ENCODE results near the gene RPUSD1. TPM values are rescaled to one million over a fixed set of nuclear protein-coding genes. Genes with fewer than 3 reads are reported as not detected.
"Not testable (repeated sequence)": the region's sequence is repeated elsewhere in the genome, so short reads cannot be mapped to it uniquely, and the experiment has no call there.

Gene RPUSD1
- total RNA-seq, 1 experiment from 2014 or later: 69.3 TPM

DNA sequence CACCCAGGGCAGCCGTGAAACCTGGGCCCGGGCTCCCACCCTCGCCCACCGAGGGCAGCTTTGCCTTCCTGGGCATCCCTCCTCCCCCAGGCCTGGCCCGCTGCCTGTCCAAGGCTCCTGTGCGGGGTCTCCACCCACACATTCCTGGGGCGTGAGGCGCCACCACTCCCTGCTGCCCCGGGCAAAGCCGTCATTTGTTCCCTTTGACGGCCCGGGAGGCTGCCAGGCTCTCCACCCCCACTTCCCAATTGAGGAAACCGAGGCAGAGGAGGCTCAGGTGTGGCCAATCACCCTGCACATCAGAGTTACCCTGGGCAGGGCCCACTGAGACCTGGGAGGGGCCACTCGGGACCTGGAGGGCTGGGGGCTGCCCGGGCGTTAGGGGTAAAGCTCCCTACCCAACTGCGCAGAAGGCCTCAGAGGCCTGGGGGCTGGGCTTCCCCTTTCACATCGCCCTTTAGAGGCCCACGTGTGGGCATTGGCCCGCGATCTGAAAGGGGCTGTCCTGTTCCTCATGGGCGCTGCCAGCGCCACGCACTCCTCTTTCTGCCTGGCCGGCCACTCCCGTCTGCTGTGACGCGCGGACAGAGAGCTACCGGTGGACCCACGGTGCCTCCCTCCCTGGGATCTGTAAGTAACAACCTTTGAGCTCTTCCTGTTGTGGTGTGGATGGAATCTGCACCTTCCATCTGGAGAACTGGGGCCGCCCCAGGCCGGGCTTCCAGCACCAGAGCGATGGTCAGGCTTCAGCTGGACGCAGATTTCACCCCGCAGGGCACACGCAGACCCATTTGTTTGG lies 27.4 kb downstream of the RPUSD1 start, which contains the start of gene MSLN:
Gene MSLN, plus strand, starts transcription at position 190 of the 799 bp plus-strand sequence. CDS start 1,947 bp downstream, outside the sequence.
- in situ Hi-C loops (cut with HindIII; ENCODE audit: low sequenced_read_pairs): no loop called here

DNA sequence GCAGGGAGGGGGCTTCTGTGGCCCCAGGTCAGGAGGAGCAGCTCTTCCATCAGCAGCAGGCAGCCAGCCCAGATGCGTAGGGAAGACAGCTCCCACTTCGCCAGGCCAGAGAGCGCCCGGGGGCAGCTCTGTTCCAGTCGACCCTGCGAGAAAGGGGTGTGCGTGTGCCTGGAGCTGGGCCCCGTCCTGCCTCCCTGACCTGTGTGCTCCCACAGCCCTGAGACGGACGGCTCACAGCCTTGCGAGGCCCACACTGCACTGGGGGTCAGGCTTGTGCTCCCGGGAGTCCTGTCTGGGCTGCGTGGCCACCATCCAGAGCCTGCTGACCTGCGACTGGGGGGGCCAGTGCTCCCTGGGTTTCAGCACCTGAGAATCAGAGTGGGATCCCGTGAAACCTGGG lies 28.1 kb downstream of the RPUSD1 start:
- in situ Hi-C loops (cut with HindIII; ENCODE audit: low sequenced_read_pairs): no loop called here
- DNase-seq (ENCODE audit: low spot score): no peak

More for the DNA sequence above, 27.4 kb downstream of the RPUSD1 start, which contains the start of gene MSLN:
- no peak for DNase-seq (ENCODE audit: low spot score)

DNA sequence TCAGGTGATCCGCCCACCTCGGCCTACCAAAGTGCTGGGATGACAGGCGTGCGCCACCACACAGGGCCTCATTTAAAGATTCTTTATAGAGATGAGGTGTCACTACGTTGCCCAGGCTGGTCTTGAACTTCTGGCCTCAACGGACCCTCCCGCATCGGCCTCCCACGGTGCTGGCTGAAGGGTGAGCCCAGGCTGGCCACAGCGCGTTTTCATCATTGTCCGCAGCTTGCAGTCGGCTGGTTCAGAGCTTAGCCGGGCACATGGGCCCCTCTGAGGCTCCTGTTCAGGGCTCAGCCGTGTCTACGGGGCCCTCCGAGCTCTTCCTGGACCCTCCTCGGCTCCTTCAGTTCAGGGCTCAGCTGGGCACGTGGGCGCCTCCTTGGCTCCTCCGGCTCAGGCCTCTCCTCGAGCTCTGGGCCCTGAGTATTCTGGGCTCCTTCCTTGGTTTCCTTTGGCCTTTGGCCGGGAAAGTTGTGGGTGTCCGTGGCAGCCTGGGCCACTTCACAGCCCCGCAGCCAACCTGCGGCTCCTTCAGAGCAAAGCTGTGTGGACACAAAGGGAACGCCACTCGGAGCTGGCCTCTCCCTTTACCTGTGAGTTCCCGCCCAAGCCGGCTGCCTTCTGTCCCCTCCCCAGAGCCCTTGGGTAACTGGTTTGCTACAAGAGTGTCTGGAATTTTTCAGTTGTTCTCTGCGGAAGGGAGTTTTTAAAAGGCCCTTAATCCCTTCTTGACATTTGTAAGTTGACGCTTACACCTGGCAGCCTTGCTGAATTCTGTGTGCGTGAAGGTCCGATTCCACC lies 28.9 kb downstream of the RPUSD1 start:
- DNase-seq (ENCODE audit: low spot score): no peak
- in situ Hi-C loops (cut with HindIII; ENCODE audit: low sequenced_read_pairs): no loop called here

DNA sequence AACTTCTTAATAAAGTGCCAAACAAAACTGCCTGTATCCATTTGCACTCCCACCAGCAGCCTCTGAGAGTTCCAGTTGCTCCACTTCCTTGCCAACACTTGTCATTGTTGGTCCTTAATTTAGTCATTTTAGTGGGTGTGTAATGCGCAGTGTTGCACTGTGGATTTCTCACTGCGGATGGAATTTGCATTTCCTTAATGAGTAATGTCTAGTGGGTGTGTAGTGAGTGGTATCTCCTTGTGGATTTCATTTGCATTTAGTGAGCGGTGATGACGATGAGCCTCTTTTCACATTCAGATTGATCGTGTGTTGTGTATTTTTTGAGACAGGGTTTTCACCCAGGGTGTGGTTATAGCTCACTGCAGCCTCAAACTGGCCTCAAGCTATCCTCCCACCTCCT lies 31.8 kb downstream of the RPUSD1 start:
- in situ Hi-C loops (cut with HindIII; ENCODE audit: low sequenced_read_pairs): no loop called here
- DNase-seq (ENCODE audit: low spot score): no peak

DNA sequence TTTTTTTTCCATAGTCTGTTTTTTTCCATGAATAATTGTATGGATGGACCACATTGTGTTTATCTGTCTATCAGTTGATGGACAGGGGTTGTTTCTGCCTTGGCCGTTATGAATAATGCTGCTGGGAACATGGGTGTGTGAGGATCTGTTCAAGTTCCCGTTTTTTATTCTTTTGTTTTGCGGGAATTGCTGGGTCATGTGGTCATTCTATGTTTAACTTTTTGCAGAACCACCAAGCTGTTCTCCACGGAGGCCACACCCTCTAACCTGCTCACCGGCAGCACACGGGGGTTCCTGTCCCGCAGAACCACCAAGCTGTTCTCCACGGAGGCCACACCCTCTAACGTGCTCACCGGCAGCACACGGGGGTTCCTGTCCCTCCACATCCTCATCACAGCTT lies 33.5 kb downstream of the RPUSD1 start:
- in situ Hi-C loops (cut with HindIII; ENCODE audit: low sequenced_read_pairs): no loop called here
- DNase-seq (ENCODE audit: low spot score): no peak

DNA sequence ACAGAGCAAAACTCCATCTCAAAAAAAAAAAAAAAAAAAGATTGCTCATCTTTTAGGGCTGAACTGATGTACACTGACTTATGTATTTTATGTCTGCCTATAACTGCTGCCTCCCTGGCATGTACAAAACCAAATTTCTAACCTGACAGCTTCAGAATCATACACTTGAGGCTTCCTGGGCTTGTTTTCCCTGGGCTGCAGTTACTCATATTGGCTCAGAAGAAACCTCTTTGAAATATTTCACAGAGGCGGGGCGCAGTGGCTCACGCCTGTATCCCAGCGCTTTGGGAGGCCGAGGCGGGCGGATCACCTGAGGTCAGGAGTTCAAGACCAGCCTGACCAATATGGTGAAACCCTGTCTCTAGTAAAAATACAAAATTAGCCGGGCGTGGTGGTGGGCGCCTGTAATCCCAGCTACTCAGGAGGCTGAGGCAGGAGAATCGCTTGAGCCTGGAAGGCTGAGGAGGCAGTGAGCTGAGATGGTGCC lies 34.0 kb downstream of the RPUSD1 start:
- in situ Hi-C loops (cut with HindIII; ENCODE audit: low sequenced_read_pairs); DNase-seq (ENCODE audit: low spot score): not testable (repeated sequence)

DNA sequence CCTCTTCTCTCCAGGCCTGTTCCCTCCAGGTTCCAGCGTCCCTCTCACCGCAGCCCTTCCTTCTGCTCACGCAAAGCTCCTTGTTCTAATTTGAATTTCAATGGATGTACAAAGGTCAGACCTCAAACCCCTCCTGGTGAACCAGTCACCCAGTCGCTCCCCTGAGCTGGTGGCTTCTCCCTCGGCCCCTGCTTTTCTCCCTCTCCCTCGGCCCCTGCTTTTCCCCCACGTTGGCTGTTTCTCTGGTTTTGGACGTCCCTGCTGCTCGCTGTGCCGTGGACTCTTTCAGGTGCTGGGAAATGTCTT lies 36.2 kb downstream of the RPUSD1 start:
- peak; percentile 30 for DNase-seq (ENCODE audit: low spot score)
- in situ Hi-C loops (cut with HindIII; ENCODE audit: low sequenced_read_pairs): no loop called here

DNA sequence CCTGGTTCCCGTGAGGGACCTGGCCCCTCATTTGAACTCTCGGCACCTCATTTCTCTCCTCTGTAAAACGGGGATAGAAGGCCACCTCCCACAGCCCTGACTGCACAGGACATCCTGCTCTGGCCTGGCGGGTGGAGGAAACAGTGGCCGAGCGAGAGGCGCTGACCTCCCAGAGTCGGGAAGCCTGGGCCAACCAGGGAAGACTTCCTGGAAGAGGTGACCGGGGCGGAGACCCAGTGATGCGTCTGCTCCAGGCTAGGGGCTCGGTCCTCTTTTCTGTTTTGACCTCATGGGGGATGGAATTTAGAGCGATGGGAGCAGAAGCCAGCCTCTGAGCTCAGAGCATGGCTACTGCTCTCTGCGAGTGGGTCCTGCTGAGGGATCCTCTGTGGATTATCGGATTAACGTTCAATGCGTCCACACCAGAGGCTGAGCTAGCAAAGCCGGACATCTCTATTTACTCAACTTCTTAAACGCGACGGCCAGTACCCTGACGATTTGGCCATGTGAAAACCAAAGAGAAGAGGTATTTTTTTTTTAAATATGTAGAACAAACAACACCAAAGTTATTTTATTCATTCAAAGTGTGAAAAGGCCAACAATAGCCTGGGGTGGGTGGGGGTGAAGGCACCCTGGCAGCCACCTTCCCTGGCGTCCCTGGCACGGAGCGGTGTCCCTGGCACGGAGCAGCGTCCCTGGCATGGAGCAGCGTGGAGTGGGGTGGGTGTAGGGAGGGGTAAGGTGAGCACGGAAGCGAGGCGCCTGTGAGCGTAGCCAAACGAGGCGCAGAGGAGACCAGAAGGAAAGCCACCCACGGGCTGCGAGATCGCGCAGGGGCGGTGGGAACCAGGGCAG lies 36.8 kb downstream of the RPUSD1 start:
- DNase-seq (ENCODE audit: low spot score): peak; percentile 66
- in situ Hi-C loops (cut with HindIII; ENCODE audit: low sequenced_read_pairs): no loop called here

DNA sequence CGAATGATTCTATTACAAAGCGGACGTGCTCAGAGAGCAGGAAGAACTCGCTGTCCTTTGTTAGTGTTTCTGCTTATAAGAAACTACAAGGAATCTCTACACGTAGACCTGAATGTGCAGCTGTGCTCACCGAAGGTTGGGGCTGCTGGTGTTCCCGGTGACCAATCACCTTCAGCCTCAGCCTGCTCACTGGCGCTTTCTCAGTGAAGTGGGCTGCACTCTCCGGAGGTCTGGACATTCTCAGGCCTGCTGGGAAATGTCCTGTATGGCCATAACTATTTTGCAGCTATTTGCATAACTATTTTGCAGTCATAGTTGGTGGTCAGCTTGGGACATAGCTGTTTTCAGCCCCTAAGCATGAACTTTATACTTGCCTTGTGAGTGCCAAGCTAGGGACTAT lies 37.7 kb downstream of the RPUSD1 start:
- in situ Hi-C loops (cut with HindIII; ENCODE audit: low sequenced_read_pairs): no loop called here
- no peak for DNase-seq (ENCODE audit: low spot score)

DNA sequence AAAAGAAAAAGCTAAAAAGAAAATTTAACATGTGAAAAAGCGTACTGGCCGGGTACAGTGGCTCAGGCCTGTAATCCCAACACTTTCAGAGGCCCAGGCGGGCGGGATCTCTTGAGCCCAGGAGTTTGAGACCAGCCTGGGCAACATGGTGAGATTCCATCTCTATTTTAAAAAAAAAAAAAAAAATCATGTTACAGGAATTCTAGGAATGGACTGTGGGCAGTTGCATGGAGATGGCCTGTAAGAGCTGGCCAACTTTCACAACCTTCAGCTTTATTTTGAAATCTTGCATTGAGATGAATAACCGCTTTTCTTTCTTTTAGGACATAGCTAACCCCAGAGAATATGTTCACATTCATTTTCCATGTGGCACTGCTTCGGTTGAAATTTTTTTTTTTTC lies 39.2 kb downstream of the RPUSD1 start:
- DNase-seq (ENCODE audit: low spot score): no peak
- in situ Hi-C loops (cut with HindIII; ENCODE audit: low sequenced_read_pairs): no loop called here

DNA sequence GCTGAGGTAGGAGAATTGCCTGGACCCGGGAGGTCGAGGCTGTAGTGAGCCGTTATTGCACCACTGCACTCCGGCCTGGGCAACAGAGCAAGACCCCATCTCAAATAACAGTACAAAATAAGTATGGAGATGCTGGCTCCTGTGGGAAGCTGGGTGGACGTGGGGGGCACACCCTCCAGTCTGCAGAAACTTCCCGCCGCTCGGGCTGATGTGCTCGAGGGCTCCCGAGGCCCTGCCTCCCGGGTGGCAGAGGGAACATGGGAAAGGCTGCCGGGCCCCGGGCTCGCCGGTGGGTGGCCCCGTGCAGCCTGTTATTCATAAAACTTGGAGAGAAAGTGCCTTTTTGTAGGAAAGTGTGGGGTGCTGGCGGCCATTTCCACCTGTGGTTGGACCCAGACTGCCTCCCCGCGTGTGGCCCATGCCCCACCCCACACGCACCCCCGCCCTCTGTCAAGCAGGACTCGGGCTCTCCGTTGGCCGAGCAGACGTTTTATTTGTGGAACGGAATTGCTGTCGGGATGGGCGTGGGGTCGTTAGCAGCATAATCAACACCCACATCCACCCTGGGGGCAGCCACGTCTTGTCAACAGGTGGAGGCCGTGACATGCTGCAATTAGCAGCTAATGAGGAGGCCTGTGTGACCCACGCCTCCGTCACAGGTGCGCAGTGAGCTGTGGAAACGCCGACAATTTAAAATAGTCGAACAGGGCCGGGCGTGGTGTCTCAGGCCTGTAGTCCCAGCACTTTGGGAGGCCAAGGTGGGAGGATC lies 40.0 kb downstream of the RPUSD1 start:
- in situ Hi-C loops (cut with HindIII; ENCODE audit: low sequenced_read_pairs): no loop called here
- DNase-seq (ENCODE audit: low spot score): no peak

DNA sequence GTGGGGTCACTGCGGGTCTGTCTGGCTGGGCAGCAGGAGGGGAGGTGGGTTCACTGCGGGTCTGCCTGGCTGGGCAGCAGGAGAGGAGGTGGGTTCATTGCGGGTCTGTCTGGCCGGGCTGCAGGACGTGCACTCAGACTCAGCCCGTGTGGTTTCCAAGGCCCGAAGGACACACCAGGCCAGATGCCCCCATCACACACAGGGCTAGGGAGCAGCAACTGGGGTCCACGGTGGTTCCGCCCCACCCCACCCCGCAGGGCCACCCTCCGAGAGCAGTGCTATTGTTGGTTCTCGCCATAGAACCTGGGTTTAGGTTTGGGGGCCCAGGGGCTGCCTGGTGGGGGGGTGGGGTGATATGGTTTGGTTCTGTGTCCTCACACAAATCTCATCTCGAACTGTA lies 41.5 kb downstream of the RPUSD1 start:
- no peak for DNase-seq (ENCODE audit: low spot score)

DNA sequence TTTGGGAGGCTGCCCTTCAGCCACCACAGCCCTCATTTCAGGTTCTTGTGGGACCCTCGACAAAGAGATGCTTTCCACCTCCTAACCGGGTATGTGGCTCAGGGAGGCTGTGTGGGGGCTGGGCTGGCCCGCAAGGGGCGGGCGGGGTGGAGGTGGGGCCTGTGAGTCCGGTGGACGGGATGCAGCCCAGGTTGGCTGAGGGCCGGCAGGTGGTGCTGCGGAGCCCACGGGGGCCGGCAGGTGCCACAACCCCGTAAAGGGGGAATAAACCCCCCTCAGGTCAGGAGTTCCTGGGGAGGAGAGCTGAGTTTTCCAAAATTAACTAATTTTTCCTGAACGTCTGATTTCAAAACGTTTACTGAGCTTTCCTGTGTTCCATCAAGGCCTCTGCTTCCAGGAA lies 42.4 kb downstream of the RPUSD1 start:
- in situ Hi-C loops (cut with HindIII; ENCODE audit: low sequenced_read_pairs): no loop called here
- no peak for DNase-seq (ENCODE audit: low spot score)

More for the DNA sequence above, 41.5 kb downstream of the RPUSD1 start:
- in situ Hi-C loops (cut with HindIII; ENCODE audit: low sequenced_read_pairs): no loop called here

DNA sequence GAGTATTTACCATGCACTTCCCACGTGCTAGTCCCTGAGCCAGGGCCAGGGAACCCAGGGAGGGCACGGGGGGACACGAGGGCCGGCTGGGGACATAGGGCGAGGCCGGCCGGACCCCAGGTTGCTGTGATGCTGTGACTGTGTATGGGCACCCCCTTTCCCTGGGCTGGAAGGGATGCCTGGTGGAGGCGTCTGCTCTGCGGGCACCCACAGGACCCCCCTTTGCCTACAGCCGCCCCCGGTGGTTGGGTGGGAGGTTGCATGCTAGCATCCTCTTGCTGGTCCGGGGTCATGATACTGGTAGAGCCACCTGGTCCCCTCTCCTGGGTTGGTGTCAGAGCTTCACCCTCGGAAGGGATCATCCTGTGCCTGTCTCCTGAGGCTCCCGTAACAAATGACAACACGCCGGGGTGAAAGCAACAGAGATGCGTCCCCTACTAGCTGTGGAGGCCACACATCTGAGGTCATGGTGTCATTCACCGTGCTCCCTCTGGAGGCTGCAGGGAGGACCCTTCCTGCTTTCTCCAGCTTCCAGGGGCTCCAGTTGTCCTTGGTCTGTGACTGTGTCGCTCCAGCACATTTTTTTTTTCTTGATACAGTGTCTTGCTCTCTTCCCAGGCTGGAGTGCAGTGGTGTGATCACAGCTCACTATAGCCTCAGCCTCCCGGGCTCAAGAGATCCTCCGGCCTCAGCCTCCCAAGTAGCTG lies 44.2 kb downstream of the RPUSD1 start:
- no peak for DNase-seq (ENCODE audit: low spot score)
- in situ Hi-C loops (cut with HindIII; ENCODE audit: low sequenced_read_pairs): no loop called here

DNA sequence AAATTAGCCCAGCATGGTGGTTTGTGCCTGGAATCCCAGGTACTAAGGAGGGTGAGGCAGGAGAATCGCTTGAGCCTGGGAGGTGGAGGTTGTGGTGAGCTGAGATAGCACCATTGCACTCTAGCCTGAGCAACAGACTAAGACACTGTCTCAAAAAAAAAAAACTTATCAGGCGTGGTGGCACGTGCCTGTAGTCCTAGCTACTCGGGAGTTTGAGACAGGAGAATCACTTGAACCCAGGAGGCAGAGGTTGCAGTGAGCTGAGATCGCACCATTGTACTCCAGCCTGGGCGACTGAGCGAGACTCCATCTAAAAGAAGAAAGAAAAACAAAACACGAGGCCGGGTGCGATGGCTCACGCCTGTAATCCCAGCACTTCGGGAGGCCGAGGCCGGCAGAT lies 45.3 kb downstream of the RPUSD1 start:
- in situ Hi-C loops (cut with HindIII; ENCODE audit: low sequenced_read_pairs); DNase-seq (ENCODE audit: low spot score): not testable (repeated sequence)

DNA sequence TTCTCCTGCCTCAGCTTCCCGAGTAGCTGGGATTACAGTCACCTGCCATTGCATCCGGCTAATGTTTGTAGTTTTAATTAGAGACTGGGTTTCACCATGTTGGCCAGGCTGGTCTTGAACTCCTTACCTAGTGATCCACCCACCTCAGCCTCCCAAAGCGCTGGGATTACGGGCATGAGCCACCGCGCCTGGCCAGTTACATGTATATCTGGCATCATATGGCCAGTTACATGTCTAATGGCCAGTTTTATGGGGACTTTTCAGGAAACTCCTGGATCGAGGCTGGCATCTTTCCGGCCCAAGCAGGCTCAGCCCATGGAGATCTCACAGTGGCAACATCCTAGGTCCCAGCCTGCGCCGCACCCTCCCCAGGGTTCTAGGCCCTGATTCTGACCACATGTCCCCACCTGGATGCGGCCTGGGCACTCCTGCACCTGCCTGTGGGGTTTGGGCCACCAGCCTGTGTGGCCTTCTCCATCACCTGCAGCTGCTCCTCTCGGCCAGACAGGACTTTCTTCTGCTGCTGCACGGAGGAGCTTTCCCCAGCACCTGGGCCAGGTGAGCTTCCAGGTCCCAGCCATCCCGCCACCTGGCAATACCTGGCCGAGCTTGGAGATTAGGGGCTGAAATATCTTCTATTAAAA lies 46.1 kb downstream of the RPUSD1 start:
- no peak for DNase-seq (ENCODE audit: low spot score)
- in situ Hi-C loops (cut with HindIII; ENCODE audit: low sequenced_read_pairs): no loop called here

DNA sequence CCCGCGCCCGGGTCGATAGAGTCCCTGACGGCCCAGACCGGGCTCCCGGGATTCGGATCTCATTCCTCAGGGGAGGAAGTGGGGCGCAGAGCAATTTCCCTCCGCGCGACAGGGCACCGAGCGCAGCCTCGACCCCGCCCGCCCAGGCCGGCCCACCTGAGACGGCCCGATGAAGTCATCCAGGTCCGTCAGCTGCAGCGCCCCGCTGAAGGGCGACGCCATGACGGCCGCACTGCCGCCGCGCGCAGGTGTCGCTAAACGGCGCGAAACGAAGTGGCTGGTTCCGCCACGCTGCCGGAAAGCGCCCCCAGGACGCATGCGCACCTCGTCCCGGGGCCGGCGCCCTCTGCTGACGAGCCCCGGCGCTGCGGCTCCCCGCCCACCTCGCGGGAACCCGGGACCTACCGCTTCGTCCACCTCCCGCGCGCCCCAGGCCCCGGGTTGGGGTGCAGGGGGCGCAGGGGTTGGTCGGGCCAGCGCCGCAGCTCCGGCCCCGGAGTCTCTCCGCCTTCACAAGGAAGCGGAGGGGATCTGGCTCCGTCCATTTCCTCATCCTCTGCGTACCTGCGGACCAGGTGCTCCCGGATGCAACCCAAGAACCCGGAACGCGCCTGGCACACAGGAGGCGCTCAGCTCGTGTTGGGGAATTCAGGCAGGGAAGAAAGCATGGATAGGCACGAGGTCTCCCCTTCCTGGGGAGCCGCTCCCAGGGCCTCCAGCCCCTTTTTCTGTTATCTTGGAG lies 47.2 kb downstream of the RPUSD1 start, which contains the start of gene CIAO3:
Gene CIAO3, minus strand, starts transcription at position 234 of the 742 bp plus-strand sequence. Its CDS starts 12 bp downstream, at position 222.
- DNase-seq (ENCODE audit: low spot score): peak; percentile 84
- in situ Hi-C loops (cut with HindIII; ENCODE audit: low sequenced_read_pairs): no loop called here
